HCT116 (cell line): ENCODE data around the gene CHMP4B. TPM values are rescaled to one million over a fixed set of nuclear protein-coding genes. Genes with fewer than 3 reads are reported as not detected.

ENCODE experiments used
- ATAC-seq: fragments of 200-7000 bp; cut with Tn5 transposase; 2 replicates; pipeline ENCODE4 v1.9.1; 2020; ENCODE audit warnings: mild to moderate bottlenecking, moderate library complexity
- BruUV-seq: library from RNA; stranded (reverse); fragments of 400-500 nt; replicated peaks from 2 replicates; lab custom pipeline; 2021; lab: Mats Ljungman, UMichigan
- CTCF ChIA-PET: fragments of 300-600 bp; sonication (Branson Sonifier 250); formaldehyde crosslinking; loops from one replicate; lab custom pipeline; 2021; ENCODE audit warnings: antibody characterized with exemption; lab: Charles Lee
- POLR2A ChIA-PET: fragments of 300-600, 350-600 bp; sonication (Branson Sonifier 250); formaldehyde crosslinking; loops from one replicate; lab custom pipeline; 2021; ENCODE audit warnings: antibody characterized with exemption; lab: Charles Lee
- RAD21 ChIA-PET, 2 experiments: fragments of 300-600 bp; sonication (Branson Sonifier 250); formaldehyde crosslinking; loops; one replicate each; lab custom pipeline; 2023; ENCODE audit warnings: low total read pairs in 2 of 2; ENCODE audit not compliant: uncharacterized antibody in 2 of 2, unreplicated experiment in 2 of 2, low non-redundant PET in 1 of 2; lab: Charles Lee
- DNase-seq: peaks from one replicate; pipeline ENCODE4 v3.0.0-alpha.2; 2010; ENCODE audit warnings: low read depth, low spot score
- H2AFZ ChIP-seq: fragments of 200-600 bp; shearing (Covaris generic), sonication (generic); 2 replicates; pipeline ENCODE4 v1.6.1; 2017; ENCODE audit warnings: low read depth, mixed run types, mixed read lengths, antibody characterized with exemption, low read length; ENCODE audit not compliant: poor library complexity, severe bottlenecking
- H3K27ac ChIP-seq: 2 replicates; pipeline ENCODE4 v1.5.1; 2012; ENCODE audit warnings: low read depth, low read length
- H3K27me3 ChIP-seq: fragments of 200-600 bp; sonication (generic); 2 replicates; pipeline ENCODE4 v1.6.1; 2016; ENCODE audit warnings: mixed run types, low read length, mixed read lengths; ENCODE audit not compliant: insufficient read depth
- H3K36me3 ChIP-seq, 2 experiments: fragments of 200-500 bp in 1 of 2; fragments of 200-600 bp in 1 of 2; sonication (Bioruptor generic) in 1 of 2; sonication (generic) in 1 of 2; 2 replicates each; pipeline versions ENCODE4 v1.5.1 to v1.6.1; 2014 to 2016; ENCODE audit warnings: low read length in 2 of 2, inconsistent platforms in 1 of 2, mixed read lengths in 1 of 2, mixed run types in 1 of 2; ENCODE audit not compliant: insufficient read depth in 2 of 2, control insufficient read depth in 1 of 2
- H3K4me1 ChIP-seq, 2 experiments: fragments of 200-600 bp in 1 of 2; sonication (generic) in 1 of 2; 2 replicates each; pipeline versions ENCODE4 v1.5.1 to v1.6.1; 2012 to 2017; ENCODE audit warnings: low read length in 2 of 2, inconsistent platforms in 1 of 2, mild to moderate bottlenecking in 1 of 2, mixed read lengths in 1 of 2, mixed run types in 1 of 2, moderate library complexity in 1 of 2; ENCODE audit not compliant: insufficient read depth in 2 of 2, control insufficient read depth in 1 of 2
- H3K4me2 ChIP-seq: fragments of 200-600 bp; sonication (generic); 2 replicates; pipeline ENCODE4 v1.6.1; 2017; ENCODE audit warnings: mixed run types, low read length, mixed read lengths
- H3K4me3 ChIP-seq, 2 experiments: fragments of 200-600 bp in 1 of 2; sonication (generic) in 1 of 2; replicated peaks in 1 of 2; 2 replicates each; pipeline ENCODE4 v1.5.1; 2011 to 2016; ENCODE audit warnings: low read length in 2 of 2, control low read depth in 1 of 2, low read depth in 1 of 2, mild to moderate bottlenecking in 1 of 2, mixed read lengths in 1 of 2, mixed run types in 1 of 2
- H3K79me2 ChIP-seq: fragments of 200-600 bp; sonication (generic); 2 replicates; pipeline ENCODE4 v1.6.1; 2017; ENCODE audit warnings: mild to moderate bottlenecking, mixed run types, low read length, moderate library complexity, mixed read lengths; ENCODE audit not compliant: insufficient read depth
- H3K9ac ChIP-seq: fragments of 200-600 bp; sonication (generic); 2 replicates; pipeline ENCODE4 v1.6.1; 2016; ENCODE audit warnings: low read length, mixed read lengths
- H3K9me2 ChIP-seq: fragments of 200-600 bp; sonication (generic), shearing (Covaris generic); 2 replicates; pipeline ENCODE4 v1.6.1; 2017; ENCODE audit warnings: mixed run types, mild to moderate bottlenecking, moderate library complexity; ENCODE audit not compliant: insufficient read depth
- H3K9me3 ChIP-seq, 2 experiments: fragments of 200-500 bp in 1 of 2; fragments of 200-600 bp in 1 of 2; sonication (Bioruptor generic) in 1 of 2; sonication (generic) in 1 of 2; 2 replicates each; pipeline ENCODE4 v1.6.1; 2014 to 2017; ENCODE audit warnings: low read length in 2 of 2, mixed read lengths in 2 of 2, inconsistent platforms in 1 of 2, low read depth in 1 of 2, mild to moderate bottlenecking in 1 of 2, mixed run types in 1 of 2, moderate library complexity in 1 of 2; ENCODE audit not compliant: control insufficient read depth in 1 of 2, insufficient read depth in 1 of 2
- H4K20me1 ChIP-seq: fragments of 200-600 bp; sonication (generic), shearing (Covaris generic); 2 replicates; pipeline ENCODE4 v1.6.1; 2017; ENCODE audit warnings: mixed run types, mild to moderate bottlenecking, moderate library complexity; ENCODE audit not compliant: insufficient read depth
- POLR2A ChIP-seq: IDR thresholded peaks from 2 replicates; pipeline ENCODE4 v1.7.0; 2011; ENCODE audit warnings: borderline replicate concordance; ENCODE audit not compliant: insufficient read depth, insufficient read length; ENCODE audit errors: extremely low read depth
- ZFX ChIP-seq: fragments of 450-650 bp; IDR thresholded peaks from 2 replicates; pipeline ENCODE4 v1.6.1; 2017
- intact Hi-C: fragments of 100-400 bp; cut with micrococcal nuclease; formaldehyde crosslinking; loops from 2 replicates; pipeline ENCODE4 v1.10.0; 2022
- total RNA-seq: library from RNA; stranded (reverse); gene quantifications from one replicate; pipeline ENCODE4 v1.2.1, GENCODE V29; 2021; ENCODE audit not compliant: unreplicated experiment
- TF ChIP-seq, protein P1 (sequence below), 3 experiments: fragments of 200-600 bp in 1 of 3; sonication (generic) in 1 of 3; IDR thresholded peaks in 2 of 3; conservative IDR thresholded peaks in 1 of 3; 2 replicates each; pipeline ENCODE4 v1.5.1; 2012 to 2017; ENCODE audit warnings: low read depth in 2 of 3, low read length in 2 of 3, antibody characterized with exemption in 1 of 3, borderline replicate concordance in 1 of 3, control low read depth in 1 of 3, mild to moderate bottlenecking in 1 of 3, mixed read lengths in 1 of 3, mixed run types in 1 of 3, moderate library complexity in 1 of 3; ENCODE audit not compliant: insufficient read depth in 1 of 3
- TF ChIP-seq, protein P2 (sequence below): IDR thresholded peaks from 2 replicates; pipeline ENCODE4 v1.6.1; 2012

Gene CHMP4B
- total RNA-seq, 1 experiment from 2014 or later, result 56.9 TPM

DNA sequence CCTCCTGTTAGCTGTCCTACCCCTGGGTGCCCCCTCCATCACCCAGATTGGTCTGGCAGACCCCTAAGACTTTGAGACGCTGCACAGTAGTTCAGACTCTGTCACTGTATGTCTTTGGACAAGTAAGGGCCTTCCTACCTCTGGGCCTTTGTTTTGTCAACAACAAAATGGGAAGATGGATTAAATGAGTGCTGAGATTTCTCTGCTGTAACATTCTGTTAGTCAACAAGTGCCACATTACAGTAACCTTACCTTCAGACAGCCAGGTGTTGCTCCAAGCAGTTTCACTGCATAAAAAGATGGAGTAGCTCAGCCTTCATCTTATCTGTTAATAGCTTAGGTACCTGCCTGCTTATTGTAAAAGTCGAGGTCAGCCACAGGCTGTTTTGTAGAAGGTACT, 16.0 kb downstream of the CHMP4B start (continued):
- TF ChIP-seq, protein P1, sequence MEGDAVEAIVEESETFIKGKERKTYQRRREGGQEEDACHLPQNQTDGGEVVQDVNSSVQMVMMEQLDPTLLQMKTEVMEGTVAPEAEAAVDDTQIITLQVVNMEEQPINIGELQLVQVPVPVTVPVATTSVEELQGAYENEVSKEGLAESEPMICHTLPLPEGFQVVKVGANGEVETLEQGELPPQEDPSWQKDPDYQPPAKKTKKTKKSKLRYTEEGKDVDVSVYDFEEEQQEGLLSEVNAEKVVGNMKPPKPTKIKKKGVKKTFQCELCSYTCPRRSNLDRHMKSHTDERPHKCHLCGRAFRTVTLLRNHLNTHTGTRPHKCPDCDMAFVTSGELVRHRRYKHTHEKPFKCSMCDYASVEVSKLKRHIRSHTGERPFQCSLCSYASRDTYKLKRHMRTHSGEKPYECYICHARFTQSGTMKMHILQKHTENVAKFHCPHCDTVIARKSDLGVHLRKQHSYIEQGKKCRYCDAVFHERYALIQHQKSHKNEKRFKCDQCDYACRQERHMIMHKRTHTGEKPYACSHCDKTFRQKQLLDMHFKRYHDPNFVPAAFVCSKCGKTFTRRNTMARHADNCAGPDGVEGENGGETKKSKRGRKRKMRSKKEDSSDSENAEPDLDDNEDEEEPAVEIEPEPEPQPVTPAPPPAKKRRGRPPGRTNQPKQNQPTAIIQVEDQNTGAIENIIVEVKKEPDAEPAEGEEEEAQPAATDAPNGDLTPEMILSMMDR (IDR thresholded peaks at IDR 0.05 in 2 of 3, conservative IDR thresholded peaks at IDR 0.05 in 1 of 3; ENCODE audit: borderline replicate concordance in 1 of 3, insufficient read depth in 1 of 3, low read depth in 2 of 3, low read length in 2 of 3), result no peak

DNA sequence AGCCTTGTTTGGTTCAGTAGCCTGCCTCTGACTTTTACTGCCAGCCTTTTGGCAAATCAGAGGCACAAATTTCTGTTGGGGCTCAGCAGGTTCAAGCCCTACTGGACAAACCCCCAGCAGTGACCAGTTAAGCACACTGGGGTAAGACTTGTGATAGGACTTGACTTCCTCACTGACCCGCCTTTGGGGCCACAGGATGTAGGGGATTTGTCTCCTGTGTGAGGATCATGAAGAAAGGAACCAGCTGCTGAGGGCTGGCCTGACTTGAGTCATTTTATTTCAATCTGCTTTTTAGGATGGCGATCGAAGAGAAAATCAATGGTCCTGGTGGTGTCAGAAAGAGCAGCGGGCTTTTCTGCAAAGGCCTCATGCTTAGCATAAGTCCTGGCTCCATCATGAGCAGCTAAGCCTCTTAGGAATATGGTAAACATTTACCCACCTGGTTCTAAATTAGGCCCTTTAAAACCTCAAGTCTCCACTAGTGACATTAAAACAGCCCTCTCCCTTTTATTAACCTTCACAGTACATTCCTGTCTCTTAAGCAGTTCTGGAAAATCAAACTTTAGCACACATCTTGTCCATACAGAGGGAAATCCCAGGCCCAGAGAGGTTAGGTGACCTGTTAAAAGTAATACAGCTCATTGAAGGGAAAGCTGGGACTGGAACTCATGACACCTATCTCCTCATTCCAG, 16.6 kb downstream of the CHMP4B start:
- H3K27me3 ChIP-seq, result no peaks in the 10 kb centered on the region
- no peak overlapping the region for H3K27ac ChIP-seq
- 0 out of 4 replicates have a peak, but pooled peaks cover 0 to 4% of the 10 kb centered on the region in 2 experiments for H3K4me1 ChIP-seq
- TF ChIP-seq ZFX (no peak), POLR2A (no peak)
- TF ChIP-seq, protein P2, sequence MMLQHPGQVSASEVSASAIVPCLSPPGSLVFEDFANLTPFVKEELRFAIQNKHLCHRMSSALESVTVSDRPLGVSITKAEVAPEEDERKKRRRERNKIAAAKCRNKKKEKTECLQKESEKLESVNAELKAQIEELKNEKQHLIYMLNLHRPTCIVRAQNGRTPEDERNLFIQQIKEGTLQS, result no peak
- TF ChIP-seq, all 23 proteins: peak for 0
- Histone ChIP-seq H3K9me2 (no peaks in the 10 kb centered on the region), H3K36me3 (no peaks in the 10 kb centered on the region), H3K79me2 (peaks cover 63% of the 10 kb centered on the region), H3K4me2 (no peak overlapping the region), H3K9ac (no peak overlapping the region), H3K4me3 (no peak overlapping the region), H3K9me3 (no peaks in the 10 kb centered on the region), H2AFZ (no peak overlapping the region), H4K20me1 (no peaks in the 10 kb centered on the region)
- ChIA-PET POLR2A (no interaction called here), CTCF (no interaction called here), RAD21 (no interaction called here)
- BruUV-seq, result no TSS peak
- intact Hi-C loops, result no loop called here
- no peak for DNase-seq
- ATAC-seq, result no peak
